Activated T-helper 1 cell treated with anti-CD3 and anti-CD28 coated beads, Interleukin-12 subunit alpha, Interleukin-12 subunit beta, Interleukin-2, Interleukin-4 antibody, amounts not matched to agents 30 ng/mL and 10 ng/mL and 1 ng/mL, durations not matched to agents 14 hours and 24 hours and 36 hours (primary cell): ENCODE data around the gene CLEC7A. TPM values are rescaled to one million over a fixed set of nuclear protein-coding genes. Genes with fewer than 3 reads are reported as not detected.

Experiments used
- DNase-seq: peaks from one replicate; pipeline ENCODE4 v3.0.0; 2021; ENCODE audit warnings: low spot score
- H3K27ac Mint-ChIP-seq: one replicate; pipeline ENCODE4 v1.8.0; 2021; ENCODE audit warnings: mild to moderate bottlenecking, mixed read lengths
- H3K27me3 Mint-ChIP-seq: one replicate; pipeline ENCODE4 v1.8.0; 2022; ENCODE audit warnings: mild to moderate bottlenecking, moderate library complexity, mixed read lengths; ENCODE audit not compliant: insufficient read depth
- H3K36me3 Mint-ChIP-seq: one replicate; pipeline ENCODE4 v1.8.0; 2021; ENCODE audit warnings: low read depth, mixed read lengths
- H3K4me1 Mint-ChIP-seq: one replicate; pipeline ENCODE4 v1.8.0; 2021; ENCODE audit warnings: low read depth, mixed read lengths
- H3K4me3 Mint-ChIP-seq: one replicate; pipeline ENCODE4 v1.8.0; 2021; ENCODE audit warnings: mild to moderate bottlenecking, moderate library complexity, mixed read lengths
- H3K9me3 Mint-ChIP-seq: one replicate; pipeline ENCODE4 v1.8.0; 2021; ENCODE audit warnings: mixed read lengths
- intact Hi-C: fragments of 100-400 bp; cut with micrococcal nuclease; formaldehyde crosslinking; loops from one replicate; pipeline ENCODE4 v1.15.1; 2024
- total RNA-seq: library from RNA; stranded (reverse); gene quantifications from 2 replicates; pipeline ENCODE4 v1.2.3, GENCODE V29; 2022

The CLEC7A gene
- 0.17 TPM in 1 of 2 replicates, not detected in the other for total RNA-seq

DNA sequence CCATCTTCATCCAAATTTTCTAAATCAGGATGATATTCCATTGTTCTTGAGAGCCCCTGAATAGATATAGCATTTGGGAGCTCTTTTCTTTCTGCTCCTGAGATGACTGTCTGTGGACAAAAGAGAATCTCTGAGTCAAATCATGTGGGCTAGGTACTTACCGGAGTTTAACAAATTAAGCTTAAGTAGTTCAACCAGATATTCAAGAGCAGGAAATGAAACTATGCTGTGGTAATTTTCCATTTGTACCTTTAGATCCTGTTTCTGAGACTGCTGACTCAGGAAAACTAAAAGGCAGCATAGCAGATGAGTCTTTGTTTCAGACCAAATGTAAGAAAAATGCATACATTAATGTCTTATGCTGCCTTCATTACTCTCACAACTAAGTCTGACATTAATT, at the start of gene CLEC7A:
CLEC7A (minus strand) TSS at position 158 of the 400 bp plus-strand sequence; CDS start at position 41, 117 bp downstream.
- intact Hi-C loops = loop anchor here (1.0 to 5.0 kb wide), 2 partner anchors 174 to 333 kb away; no protein-coding TSS in a partner anchor
- H3K27ac Mint-ChIP-seq = no peak within 1 kb of the TSS
- H3K4me1 Mint-ChIP-seq = peaks cover 16% of the 10 kb centered on the region
- no peak for DNase-seq
- H3K9me3 Mint-ChIP-seq = no peaks in the 10 kb centered on the region
- H3K4me3 Mint-ChIP-seq = no peak within 1 kb of the TSS
- H3K36me3 Mint-ChIP-seq = no peaks in the 10 kb centered on the region
- H3K27me3 Mint-ChIP-seq = peaks cover 37% of the 10 kb centered on the region

- no peaks in the 10 kb centered on the region for H3K36me3 Mint-ChIP-seq
- DNase-seq = no peak
- H3K4me3 Mint-ChIP-seq = no peak overlapping the region
- H3K27me3 Mint-ChIP-seq = peaks cover 19% of the 10 kb centered on the region
- intact Hi-C loops = no loop called here
- no peaks in the 10 kb centered on the region for H3K4me1 Mint-ChIP-seq
- H3K27ac Mint-ChIP-seq = no peak overlapping the region
- H3K9me3 Mint-ChIP-seq = no peaks in the 10 kb centered on the region
Observed at GRCh38 chr12:10179776-10180181, 49.8 kb upstream of the CLEC7A start.

DNA sequence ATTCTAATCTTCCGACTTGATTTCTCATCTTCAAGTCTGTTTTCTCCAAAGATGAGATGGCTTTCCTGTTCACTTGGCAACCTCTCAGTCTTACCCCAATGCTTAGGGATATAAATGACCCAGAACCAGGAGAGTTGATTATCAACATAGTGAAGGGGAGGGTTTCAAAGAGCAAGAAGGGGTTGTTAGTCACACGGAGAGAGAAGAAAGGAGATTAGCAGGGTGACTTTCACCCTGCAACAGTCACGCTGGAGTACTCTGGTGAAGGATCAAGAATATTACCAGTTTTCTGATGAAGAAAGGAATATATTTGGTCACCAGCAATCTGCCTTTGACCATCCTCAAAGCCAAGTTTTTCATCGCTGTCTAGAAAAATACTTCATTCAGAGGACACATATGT, 48.8 kb upstream of the CLEC7A start, which contains the start of gene TMEM52B:
TMEM52B (plus strand) TSS at position 212 of the 400 bp plus-strand sequence. CDS start 543 bp downstream, outside the sequence.
- Mint-ChIP-seq H3K27me3 (peaks cover 10% of the 10 kb centered on the region), H3K36me3 (no peaks in the 10 kb centered on the region), H3K4me3 (no peak within 1 kb of the TSS), H3K4me1 (no peaks in the 10 kb centered on the region), H3K27ac (no peak within 1 kb of the TSS), H3K9me3 (no peaks in the 10 kb centered on the region)
- intact Hi-C loops = no loop called here
- DNase-seq = no peak

DNA sequence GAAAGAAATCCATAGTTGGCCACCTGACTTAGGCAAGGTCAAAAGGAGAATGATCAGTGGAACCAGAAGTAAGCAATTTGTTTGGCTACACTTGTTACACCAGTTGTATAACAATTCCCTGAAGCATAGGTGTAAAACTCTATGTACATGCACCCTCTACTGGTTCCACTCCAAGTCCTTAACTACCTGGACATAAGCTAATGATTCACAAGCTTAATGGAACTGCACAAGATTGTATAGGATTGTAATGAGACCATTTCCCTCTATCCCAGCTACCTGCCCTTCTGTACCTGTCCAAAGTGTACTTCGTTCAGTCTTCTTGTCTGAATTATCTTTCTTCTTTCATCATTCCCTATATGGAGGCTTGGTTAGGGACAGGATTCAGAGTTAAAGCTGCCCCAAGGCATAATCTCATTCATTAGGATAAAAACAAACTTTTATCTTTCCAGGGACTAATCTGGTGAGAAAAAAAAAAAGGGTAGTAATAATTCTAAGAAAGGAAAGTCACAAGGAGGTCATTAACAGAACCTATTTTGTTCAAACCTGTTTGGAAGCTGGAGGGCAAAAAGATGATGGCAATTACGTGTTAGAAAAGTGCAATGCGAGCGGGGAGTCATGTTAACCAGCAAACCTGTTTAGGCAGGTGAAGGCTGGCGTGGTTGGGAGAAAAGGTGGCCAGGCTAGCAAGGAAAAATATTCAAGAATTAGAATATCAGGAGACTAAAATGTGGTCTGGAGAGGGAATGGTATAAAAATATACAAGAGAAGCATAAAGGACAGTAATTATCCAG, 46.0 kb upstream of the CLEC7A start:
- Mint-ChIP-seq H3K4me3 (no peak overlapping the region), H3K9me3 (no peaks in the 10 kb centered on the region), H3K27ac (no peak overlapping the region), H3K4me1 (no peaks in the 10 kb centered on the region), H3K27me3 (peaks cover 14% of the 10 kb centered on the region), H3K36me3 (no peaks in the 10 kb centered on the region)
- DNase-seq = no peak
- intact Hi-C loops = no loop called here

DNA sequence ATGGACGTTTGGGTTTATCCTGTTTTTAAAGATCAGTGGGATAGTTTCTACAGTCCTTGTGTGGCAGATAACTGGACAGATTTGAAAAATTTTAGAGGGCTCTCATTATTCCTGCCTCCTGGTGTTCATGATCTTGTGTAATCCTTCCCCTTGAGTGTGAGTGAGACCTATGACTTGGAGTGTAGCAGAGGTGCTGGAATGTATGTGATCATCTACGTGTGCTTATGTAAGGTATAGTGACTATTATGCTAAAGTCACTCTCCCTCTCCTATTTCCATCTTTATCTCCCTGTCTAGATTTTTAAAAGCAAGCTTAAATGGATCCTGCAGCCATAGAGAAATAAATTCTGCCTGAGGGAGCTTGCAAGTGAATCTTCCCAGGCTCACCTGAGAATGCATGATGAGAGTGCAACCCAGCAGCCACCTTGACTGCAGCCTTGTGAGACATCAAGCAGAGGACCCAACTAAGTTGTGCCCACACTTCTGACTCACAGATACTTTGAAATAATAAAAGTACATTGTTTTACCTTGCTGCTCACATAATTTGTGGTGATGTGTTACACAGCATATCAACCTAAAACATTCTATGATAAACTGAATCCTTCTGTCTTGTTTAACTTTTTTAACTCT, 45.1 kb upstream of the CLEC7A start:
- DNase-seq = no peak
- intact Hi-C loops = no loop called here

GRCh38 chr12:10171973-10172728, 42.2 kb upstream of the CLEC7A start, which contains the start of gene OLR1:
Gene OLR1, minus strand, starts transcription at chr12:10172132. Its CDS starts 55 bp downstream, at chr12:10172077.
- no peak within 1 kb of the TSS for H3K27ac Mint-ChIP-seq
- no peak for DNase-seq
- H3K9me3 Mint-ChIP-seq = no peaks in the 10 kb centered on the region
- H3K4me1 Mint-ChIP-seq = no peaks in the 10 kb centered on the region
- H3K4me3 Mint-ChIP-seq = no peak within 1 kb of the TSS
- H3K36me3 Mint-ChIP-seq = no peaks in the 10 kb centered on the region
- H3K27me3 Mint-ChIP-seq = peaks cover 20% of the 10 kb centered on the region
- intact Hi-C loops = no loop called here

More for the DNA sequence above, 45.1 kb upstream of the CLEC7A start:
- Mint-ChIP-seq H3K4me1 (no peaks in the 10 kb centered on the region), H3K27ac (no peak overlapping the region), H3K4me3 (no peak overlapping the region), H3K27me3 (peaks cover 12% of the 10 kb centered on the region), H3K9me3 (no peaks in the 10 kb centered on the region), H3K36me3 (no peaks in the 10 kb centered on the region)

DNA sequence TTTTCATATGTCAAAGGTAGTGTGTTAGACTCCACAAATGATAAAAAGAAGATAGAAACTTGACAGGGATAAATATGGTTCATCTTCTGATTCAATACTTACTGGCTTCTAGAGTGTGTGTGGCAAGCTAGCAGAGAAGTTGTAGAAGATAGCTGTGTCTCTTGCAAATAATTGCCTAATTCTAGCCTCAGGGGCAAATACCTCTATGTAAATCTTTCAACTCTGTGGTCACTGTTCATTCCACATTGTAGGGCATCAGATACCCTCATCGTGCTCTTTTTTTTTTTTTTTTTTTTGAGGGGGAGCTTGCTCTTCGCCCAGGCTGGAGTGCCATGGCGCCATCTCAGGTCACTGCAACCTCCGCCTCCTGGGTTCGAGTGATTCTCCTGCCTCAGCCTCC, 40.2 kb upstream of the CLEC7A start:
- DNase-seq = no peak
- no peaks in the 10 kb centered on the region for H3K36me3 Mint-ChIP-seq
- no peak overlapping the region for H3K4me3 Mint-ChIP-seq
- H3K9me3 Mint-ChIP-seq = no peaks in the 10 kb centered on the region
- intact Hi-C loops = no loop called here
- peaks cover 23% of the 10 kb centered on the region for H3K27me3 Mint-ChIP-seq
- H3K4me1 Mint-ChIP-seq = no peaks in the 10 kb centered on the region
- no peak overlapping the region for H3K27ac Mint-ChIP-seq

GRCh38 chr12:10169104-10169503, 39.1 kb upstream of the CLEC7A start:
- H3K4me3 Mint-ChIP-seq = no peak overlapping the region
- no peak for DNase-seq
- peaks cover 27% of the 10 kb centered on the region for H3K27me3 Mint-ChIP-seq
- H3K27ac Mint-ChIP-seq = no peak overlapping the region
- H3K9me3 Mint-ChIP-seq = no peaks in the 10 kb centered on the region
- H3K4me1 Mint-ChIP-seq = no peaks in the 10 kb centered on the region
- intact Hi-C loops = no loop called here
- no peaks in the 10 kb centered on the region for H3K36me3 Mint-ChIP-seq

- H3K4me3 Mint-ChIP-seq = no peak overlapping the region
- no peaks in the 10 kb centered on the region for H3K9me3 Mint-ChIP-seq
- no peaks in the 10 kb centered on the region for H3K36me3 Mint-ChIP-seq
- DNase-seq = no peak
- intact Hi-C loops = no loop called here
- no peak overlapping the region for H3K27ac Mint-ChIP-seq
- H3K4me1 Mint-ChIP-seq = no peaks in the 10 kb centered on the region
- H3K27me3 Mint-ChIP-seq = peaks cover 31% of the 10 kb centered on the region
Observed at GRCh38 chr12:10167599-10167998, 37.6 kb upstream of the CLEC7A start.

- intact Hi-C loops = no loop called here
Observed at GRCh38 chr12:10165421-10165820, 35.4 kb upstream of the CLEC7A start.

GRCh38 chr12:10163084-10163483, 33.1 kb upstream of the CLEC7A start:
- DNase-seq = no peak
- Mint-ChIP-seq H3K4me1 (no peaks in the 10 kb centered on the region), H3K36me3 (no peaks in the 10 kb centered on the region), H3K9me3 (no peaks in the 10 kb centered on the region), H3K4me3 (no peak overlapping the region), H3K27ac (no peak overlapping the region), H3K27me3 (peaks cover 36% of the 10 kb centered on the region)
- intact Hi-C loops = no loop called here

More at GRCh38 chr12:10165421-10165820, 35.4 kb upstream of the CLEC7A start:
- no peaks in the 10 kb centered on the region for H3K4me1 Mint-ChIP-seq
- H3K9me3 Mint-ChIP-seq = no peaks in the 10 kb centered on the region
- no peak for DNase-seq
- no peak overlapping the region for H3K27ac Mint-ChIP-seq
- H3K27me3 Mint-ChIP-seq = peaks cover 31% of the 10 kb centered on the region
- no peak overlapping the region for H3K4me3 Mint-ChIP-seq
- H3K36me3 Mint-ChIP-seq = no peaks in the 10 kb centered on the region

- H3K27ac Mint-ChIP-seq = no peak overlapping the region
- H3K4me1 Mint-ChIP-seq = no peaks in the 10 kb centered on the region
- intact Hi-C loops = no loop called here
- H3K27me3 Mint-ChIP-seq = peaks cover 43% of the 10 kb centered on the region
- H3K4me3 Mint-ChIP-seq = no peak overlapping the region
- H3K9me3 Mint-ChIP-seq = no peaks in the 10 kb centered on the region
- no peak for DNase-seq
- no peaks in the 10 kb centered on the region for H3K36me3 Mint-ChIP-seq
Observed at GRCh38 chr12:10160617-10161385, 30.8 kb upstream of the CLEC7A start.
